Activated T-helper 9 cell treated with anti-CD3 and anti-CD28 coated beads, Interleukin-2, amount 50 U/mL, for 16 hours (primary cell): ENCODE results near the gene PRKN.

ENCODE experiments used
- DNase-seq: peaks from one replicate; pipeline ENCODE4 v3.0.0-alpha.2; 2020; ENCODE audit warnings: low read depth

PRKN gene

GRCh38 chr6:162238675-162239074, 488.9 kb downstream of the PRKN start:
- DNase-seq = no peak

DNA sequence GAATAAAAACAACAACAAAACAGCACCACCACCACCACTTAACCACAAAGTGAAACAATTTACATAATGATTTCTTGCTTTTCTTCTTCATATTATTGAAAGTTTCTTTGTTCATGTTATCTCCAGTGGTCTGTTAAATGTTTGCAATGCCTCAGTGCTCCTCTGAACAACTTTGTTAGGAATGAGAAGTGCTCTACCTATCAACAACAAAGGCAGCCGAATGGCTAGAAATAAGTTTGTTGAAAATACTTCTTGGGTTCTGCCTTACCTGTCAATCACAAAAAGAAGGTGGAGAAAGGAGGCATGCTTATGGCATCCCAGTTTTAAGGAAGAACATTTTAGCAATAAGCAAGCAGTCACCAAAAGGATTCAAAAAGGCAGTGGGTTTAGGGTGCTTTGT, 490.2 kb downstream of the PRKN start:
- DNase-seq = no peak

DNA sequence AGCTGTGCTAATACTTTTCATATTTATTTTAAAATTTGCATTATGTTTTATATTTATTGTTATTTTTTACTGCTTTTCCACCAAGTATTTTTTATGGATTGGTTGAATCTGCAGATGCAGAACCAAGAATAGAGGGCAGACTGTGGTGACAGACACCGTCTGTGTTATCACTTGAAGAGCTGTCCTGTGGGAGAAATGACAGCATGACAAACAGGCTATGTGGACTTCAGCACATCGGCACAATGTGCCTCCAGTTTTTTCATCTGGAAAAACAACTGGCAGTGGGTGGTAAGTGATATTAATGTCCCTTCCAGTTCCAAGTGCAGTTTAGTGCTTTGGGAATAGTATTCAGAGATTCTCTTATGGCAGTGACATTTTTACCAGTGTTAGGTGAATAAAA, 492.9 kb downstream of the PRKN start:
- no peak for DNase-seq

GRCh38 chr6:162230147-162230752, 497.3 kb downstream of the PRKN start:
- DNase-seq = no peak

DNA sequence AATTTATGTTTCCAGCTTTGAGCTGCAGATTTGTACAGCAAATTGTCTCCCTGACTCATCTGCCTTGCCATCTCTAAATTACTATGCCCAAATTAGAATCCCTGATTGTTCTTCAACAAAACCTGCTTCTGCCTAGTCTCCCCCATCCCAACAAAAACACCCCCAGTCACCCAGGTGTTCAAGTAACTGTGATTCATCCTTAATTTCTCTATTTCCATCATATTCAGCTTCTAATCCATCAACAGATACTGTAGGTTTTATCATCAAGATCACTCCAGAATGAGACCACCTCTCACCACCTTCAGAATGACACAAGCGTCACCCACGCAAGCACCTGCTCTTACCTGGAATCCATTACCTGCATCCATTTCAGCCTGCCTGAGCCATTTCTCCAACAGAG, 498.5 kb downstream of the PRKN start:
- no peak for DNase-seq

DNA sequence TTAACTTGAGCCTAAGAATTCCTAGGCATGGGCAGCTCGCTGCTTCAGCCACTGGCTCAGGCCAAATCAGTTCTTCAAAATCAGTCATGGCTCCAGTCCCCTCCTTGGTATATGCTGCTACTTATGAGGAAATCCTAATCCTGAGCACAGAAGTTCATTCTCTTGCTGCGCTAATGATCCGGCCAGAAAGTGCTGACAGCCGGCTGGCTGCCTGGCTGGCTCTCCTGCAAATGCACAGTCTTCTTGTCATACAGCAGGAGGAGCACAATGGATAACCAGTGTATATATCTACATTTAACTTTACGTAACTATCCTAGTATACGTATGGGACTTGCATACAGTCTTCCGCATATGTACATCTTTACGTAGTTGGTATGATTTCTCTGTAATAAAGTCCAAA, 500.8 kb downstream of the PRKN start:
- DNase-seq = no peak

GRCh38 chr6:162222521-162222920, 505.0 kb downstream of the PRKN start:
- no peak for DNase-seq

DNA sequence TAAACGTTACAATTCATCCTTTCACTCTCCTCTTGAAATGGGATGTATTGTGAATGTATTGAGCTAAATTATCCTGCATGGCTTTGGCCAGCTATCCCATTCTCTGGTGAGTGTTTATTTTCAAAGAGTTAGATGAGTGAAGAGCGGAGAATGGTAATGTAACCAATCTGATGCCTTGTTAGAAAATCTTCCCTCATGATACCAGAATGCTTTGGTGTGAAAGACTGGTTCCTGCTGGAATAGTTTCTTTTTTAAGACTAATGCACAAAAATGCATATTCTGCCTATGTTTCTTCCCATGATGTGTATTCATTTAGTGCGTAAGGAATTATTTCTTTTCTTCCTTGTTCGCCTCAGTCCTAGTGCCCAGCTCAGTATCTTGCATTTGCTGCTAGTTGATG, 506.7 kb downstream of the PRKN start:
- DNase-seq = no peak

GRCh38 chr6:162219266-162219665, 508.3 kb downstream of the PRKN start:
- no peak for DNase-seq

- DNase-seq = no peak
These were observed 509.6 kb downstream of the PRKN start for GRCh38 chr6:162217811-162218493.

- DNase-seq = no peak
These were observed 510.5 kb downstream of the PRKN start for GRCh38 chr6:162217058-162217457.

DNA sequence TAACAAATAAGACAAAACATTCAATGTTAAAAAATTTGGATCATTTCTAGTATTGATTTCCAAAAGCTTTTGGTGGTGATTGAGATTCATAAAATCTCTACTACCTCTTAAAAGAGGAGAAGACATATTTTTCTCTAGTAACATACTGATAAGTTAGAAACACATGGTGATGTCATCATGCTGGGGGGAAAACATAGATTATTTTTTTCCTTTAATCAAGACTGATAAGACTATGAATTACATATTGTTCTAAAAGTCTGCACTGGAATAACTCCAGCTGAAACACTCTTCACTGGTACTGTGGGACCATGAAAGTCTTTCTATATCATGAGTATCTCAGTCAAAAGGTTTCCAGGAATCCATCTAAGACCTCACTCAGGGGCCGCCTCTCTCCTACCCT, 515.8 kb downstream of the PRKN start:
- DNase-seq = no peak

GRCh38 chr6:162211022-162211421, 516.5 kb downstream of the PRKN start:
- DNase-seq = no peak

- DNase-seq = no peak
These were observed 524.3 kb downstream of the PRKN start for GRCh38 chr6:162203287-162203686.

DNA sequence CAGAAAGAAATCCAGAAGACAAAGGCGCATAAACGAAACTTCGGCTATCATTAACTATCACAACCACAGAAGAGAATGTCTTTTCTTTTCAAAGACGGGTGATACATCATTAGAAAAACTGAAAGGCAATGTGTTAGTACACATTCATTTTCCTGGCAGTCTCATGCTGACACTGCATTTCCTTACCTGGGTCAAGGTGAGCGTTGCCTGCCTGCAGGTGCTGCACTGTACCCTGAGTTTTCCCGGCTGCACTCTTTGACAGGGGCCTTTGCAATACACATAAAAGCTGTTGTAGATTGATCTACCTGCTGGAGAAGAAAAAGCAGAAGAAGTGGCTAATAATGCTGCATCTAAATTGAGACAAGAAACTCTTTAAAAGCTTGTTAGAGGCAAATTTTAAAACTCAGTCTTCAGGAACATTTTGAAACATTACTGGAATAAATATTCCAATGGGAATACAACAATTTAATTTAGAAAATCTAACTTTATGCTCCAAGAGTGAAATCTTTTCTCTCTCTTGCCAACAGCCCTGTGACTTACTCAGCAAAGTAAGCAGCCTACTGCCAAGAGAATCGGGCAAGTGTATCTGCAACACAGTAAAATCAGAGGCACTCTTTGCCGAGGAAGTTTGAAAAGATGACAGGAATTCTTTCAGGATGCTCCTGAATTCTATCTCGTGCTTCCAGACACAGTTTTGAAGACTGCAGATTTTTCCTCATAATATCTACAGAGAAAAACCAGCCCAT, 526.4 kb downstream of the PRKN start:
- DNase-seq = no peak

GRCh38 chr6:162200041-162200440, 527.5 kb downstream of the PRKN start:
- DNase-seq = no peak

DNA sequence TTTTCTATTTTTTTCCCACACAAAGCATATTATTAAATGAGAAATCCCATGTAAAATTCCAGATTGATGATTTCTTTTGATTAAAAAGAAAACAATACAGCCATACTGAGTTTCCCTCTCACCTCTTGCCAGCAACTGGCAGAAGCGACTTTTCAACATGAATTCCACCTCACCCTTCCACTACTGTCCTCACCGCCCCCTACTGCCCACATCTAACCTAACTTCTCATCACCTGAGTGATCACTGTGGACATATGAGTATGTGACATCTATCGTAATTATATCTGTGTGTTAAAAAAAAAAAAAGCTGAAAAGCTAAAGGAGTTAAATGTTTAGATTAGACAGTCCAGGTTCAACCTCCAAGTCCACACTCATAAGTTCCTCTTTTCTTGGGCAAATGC, 528.6 kb downstream of the PRKN start:
- DNase-seq = no peak

DNA sequence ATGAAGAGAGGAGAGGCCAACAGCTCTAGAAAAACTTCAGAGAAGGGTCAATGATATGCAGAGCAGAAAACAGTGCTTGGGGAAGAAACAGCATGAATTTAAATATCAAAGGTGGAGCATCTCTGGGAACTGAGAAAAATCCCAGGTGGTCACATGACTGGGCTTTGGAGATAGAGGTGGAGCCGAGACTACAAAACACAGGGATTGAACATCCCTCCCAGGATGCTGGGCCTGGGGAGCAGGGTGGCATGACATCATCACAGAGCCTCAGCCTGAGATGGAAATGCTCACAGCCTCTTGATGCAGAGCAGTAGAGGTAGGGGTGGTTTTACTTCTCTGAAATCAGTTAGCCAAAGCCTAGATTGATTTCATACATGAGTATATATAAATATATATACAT, 529.5 kb downstream of the PRKN start:
- no peak for DNase-seq

DNA sequence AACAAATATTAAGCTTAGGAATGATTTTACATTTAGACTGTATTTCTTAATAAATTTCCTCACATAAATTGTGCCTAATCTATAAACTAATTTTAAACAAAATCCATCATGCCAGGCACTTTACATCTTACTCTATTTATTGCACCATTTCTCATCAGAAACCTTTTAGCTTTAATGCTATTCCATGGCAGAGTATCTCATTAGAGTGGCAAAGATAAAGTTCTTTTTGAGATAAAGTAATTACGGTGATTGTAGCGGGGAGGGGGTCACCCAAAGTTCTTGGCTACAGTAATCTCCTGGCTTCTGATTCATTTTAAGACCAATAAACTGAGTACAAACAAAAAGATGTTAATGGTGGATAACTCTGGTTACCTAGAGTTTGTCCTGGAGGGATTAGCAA, 532.1 kb downstream of the PRKN start:
- no peak for DNase-seq

- DNase-seq = no peak
These were observed 536.6 kb downstream of the PRKN start for GRCh38 chr6:162190981-162191380.

- DNase-seq = no peak
These were observed 540.2 kb downstream of the PRKN start for GRCh38 chr6:162187168-162187935.

GRCh38 chr6:162184465-162184864, 543.1 kb downstream of the PRKN start:
- DNase-seq = no peak
